Natural killer cell treated with Interleukin-12 subunit alpha and Interleukin-12 subunit beta and Interleukin-15 and Interleukin-18, amount 100 ng/mL, for 72 hours (primary cell): ENCODE results near the gene SLC44A5. TPM values are rescaled to one million over a fixed set of nuclear protein-coding genes. Genes with fewer than 3 reads are reported as not detected.

Source experiments
- ATAC-seq, 2 donors: fragments of 150-1000 bp; cut with Tn5 transposase in 1 of 2; sonication (Bioruptor Pico), chemical (Tn5 transposase) in 1 of 2; 2 replicates each; pipeline ENCODE4 v1.10.0; 2021
- DNase-seq: peaks from one replicate; pipeline ENCODE4 v3.0.0; 2022; ENCODE audit warnings: low spot score
- H3K27ac Mint-ChIP-seq, 2 donors: 1 replicate in 1 of 2; 2 replicates in 1 of 2; pipeline ENCODE4 v1.8.0; 2022; ENCODE audit warnings: mixed read lengths in 2 of 2, mild to moderate bottlenecking in 1 of 2, moderate library complexity in 1 of 2
- H3K27me3 Mint-ChIP-seq, 2 donors: 1 replicate in 1 of 2; 2 replicates in 1 of 2; pipeline ENCODE4 v1.8.0; 2022; ENCODE audit warnings: mixed read lengths in 2 of 2
- H3K36me3 Mint-ChIP-seq: one replicate; pipeline ENCODE4 v1.8.0; 2022; ENCODE audit warnings: mixed read lengths
- H3K4me1 Mint-ChIP-seq, 2 donors: 1 replicate in 1 of 2; 2 replicates in 1 of 2; pipeline ENCODE4 v1.8.0; 2022; ENCODE audit warnings: low read depth in 2 of 2, mixed read lengths in 2 of 2, mild to moderate bottlenecking in 1 of 2
- H3K4me3 Mint-ChIP-seq: one replicate; pipeline ENCODE4 v1.8.0; 2022; ENCODE audit warnings: mixed read lengths
- H3K9me3 Mint-ChIP-seq: 2 replicates; pipeline ENCODE4 v1.8.0; 2022; ENCODE audit warnings: mixed read lengths
- total RNA-seq, 2 donors: library from RNA; stranded (reverse); gene quantifications; one replicate each; pipeline ENCODE4 v1.2.3, GENCODE V29; 2022

SLC44A5 gene
- total RNA-seq, 2 donors from 2014 or later: 0.14 TPM; not detected in 1

DNA sequence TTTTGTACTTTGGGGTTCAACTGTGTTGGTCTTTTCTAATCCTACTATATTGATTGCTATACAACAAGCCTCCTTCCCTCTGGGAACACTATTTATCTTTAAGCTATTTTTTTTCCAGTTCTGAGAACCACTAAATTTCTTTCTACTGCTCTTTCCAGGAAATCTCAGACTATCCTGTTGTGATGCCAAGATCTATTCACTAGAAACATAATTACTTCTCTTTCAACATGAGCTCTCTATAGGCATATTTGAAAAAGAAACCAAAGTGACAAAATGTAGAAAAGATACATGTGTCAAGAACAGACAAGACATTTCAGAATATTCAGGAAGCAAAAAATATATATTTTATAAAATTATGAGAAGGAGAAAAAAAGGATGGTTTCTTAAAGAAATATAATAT is 82.9 kb downstream of the SLC44A5 start:
- no peak for ATAC-seq
- no peak overlapping the region for H3K27ac Mint-ChIP-seq
- no peaks in the 10 kb centered on the region for H3K36me3 Mint-ChIP-seq
- no peaks in the 10 kb centered on the region for H3K4me1 Mint-ChIP-seq
- no peak overlapping the region for H3K4me3 Mint-ChIP-seq
- H3K9me3 Mint-ChIP-seq: peaks cover 16% of the 10 kb centered on the region
- no peak for DNase-seq
- no peaks in the 10 kb centered on the region for H3K27me3 Mint-ChIP-seq

DNA sequence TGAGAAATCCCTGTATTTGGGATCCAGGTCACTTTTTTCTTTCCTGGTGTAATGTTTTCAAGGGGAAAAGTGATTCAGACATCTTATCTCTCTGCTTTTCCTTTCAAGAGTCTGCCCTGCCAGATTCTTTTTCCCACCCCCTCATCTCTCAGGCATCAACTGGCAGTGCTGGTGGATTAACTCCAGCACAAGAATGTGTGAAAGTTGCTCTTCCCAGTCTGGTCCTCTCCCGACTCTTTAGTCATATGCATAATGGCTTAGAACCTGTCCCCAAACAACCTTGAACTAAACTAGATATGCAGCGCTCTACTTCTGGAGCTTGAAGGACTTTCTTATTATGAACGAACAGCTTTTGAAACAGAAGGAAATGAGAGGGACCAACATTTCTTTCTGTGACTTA is 88.5 kb downstream of the SLC44A5 start:
- ATAC-seq (no peak), DNase-seq (no peak)
- Mint-ChIP-seq H3K9me3 (peaks cover 8% of the 10 kb centered on the region), H3K27me3 (peaks cover 0 to 3% of the 10 kb centered on the region in 2 donors), H3K4me3 (no peak overlapping the region), H3K36me3 (no peaks in the 10 kb centered on the region), H3K4me1 (no peaks in the 10 kb centered on the region), H3K27ac (no peak overlapping the region)

GRCh38 chr1:75521658-75522057 is 89.3 kb downstream of the SLC44A5 start:
- H3K36me3 Mint-ChIP-seq: no peaks in the 10 kb centered on the region
- no peaks in the 10 kb centered on the region for H3K4me1 Mint-ChIP-seq
- peaks cover 13% of the 10 kb centered on the region for H3K9me3 Mint-ChIP-seq
- ATAC-seq (no peak), DNase-seq (no peak)
- H3K27ac Mint-ChIP-seq: no peak overlapping the region
- H3K4me3 Mint-ChIP-seq: no peak overlapping the region
- H3K27me3 Mint-ChIP-seq: peaks cover 0 to 3% of the 10 kb centered on the region in 2 donors

GRCh38 chr1:75520862-75521475 is 89.9 kb downstream of the SLC44A5 start:
- ATAC-seq: no peak
- no peaks in the 10 kb centered on the region for H3K36me3 Mint-ChIP-seq
- no peak overlapping the region for H3K27ac Mint-ChIP-seq
- H3K4me3 Mint-ChIP-seq: no peak overlapping the region
- no peaks in the 10 kb centered on the region for H3K4me1 Mint-ChIP-seq
- H3K9me3 Mint-ChIP-seq: peaks cover 13% of the 10 kb centered on the region
- H3K27me3 Mint-ChIP-seq: peaks cover 0 to 3% of the 10 kb centered on the region in 2 donors
- no peak for DNase-seq

GRCh38 chr1:75519651-75520427 is 91.1 kb downstream of the SLC44A5 start:
- ATAC-seq (no peak), DNase-seq (no peak)
- Mint-ChIP-seq H3K36me3 (no peaks in the 10 kb centered on the region), H3K4me3 (no peak overlapping the region), H3K4me1 (no peaks in the 10 kb centered on the region), H3K9me3 (peaks cover 17% of the 10 kb centered on the region), H3K27me3 (peaks cover 0 to 3% of the 10 kb centered on the region in 2 donors), H3K27ac (no peak overlapping the region)

GRCh38 chr1:75518686-75519085 is 92.2 kb downstream of the SLC44A5 start:
- H3K9me3 Mint-ChIP-seq: peaks cover 14% of the 10 kb centered on the region
- no peaks in the 10 kb centered on the region for H3K36me3 Mint-ChIP-seq
- ATAC-seq (no peak), DNase-seq (no peak)
- H3K4me1 Mint-ChIP-seq: no peaks in the 10 kb centered on the region
- H3K4me3 Mint-ChIP-seq: no peak overlapping the region
- H3K27me3 Mint-ChIP-seq: peaks cover 0 to 3% of the 10 kb centered on the region in 2 donors
- no peak overlapping the region for H3K27ac Mint-ChIP-seq

DNA sequence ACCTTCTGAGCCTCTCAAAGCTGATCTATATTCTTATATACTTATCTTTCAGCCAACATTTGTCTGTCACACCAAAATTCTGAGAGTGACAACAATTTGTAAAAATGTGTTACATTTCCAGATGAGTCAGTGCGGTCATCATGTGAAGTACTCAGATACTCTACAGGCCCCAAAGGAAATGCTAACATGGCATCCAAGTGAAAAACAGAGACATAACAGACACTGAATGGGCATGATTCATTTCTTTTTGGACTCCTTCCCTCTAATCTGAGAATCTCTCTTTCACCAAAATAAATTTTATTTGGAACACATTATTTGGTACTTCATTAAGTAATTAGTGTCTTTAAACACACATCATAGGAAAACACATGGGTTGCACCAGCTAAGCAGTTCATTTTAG is 96.6 kb downstream of the SLC44A5 start:
- no peak for DNase-seq
- Mint-ChIP-seq H3K4me3 (no peak overlapping the region), H3K9me3 (peaks cover 13% of the 10 kb centered on the region), H3K4me1 (no peaks in the 10 kb centered on the region), H3K27me3 (no peaks in the 10 kb centered on the region), H3K27ac (no peak overlapping the region), H3K36me3 (no peaks in the 10 kb centered on the region)
- ATAC-seq: no peak

DNA sequence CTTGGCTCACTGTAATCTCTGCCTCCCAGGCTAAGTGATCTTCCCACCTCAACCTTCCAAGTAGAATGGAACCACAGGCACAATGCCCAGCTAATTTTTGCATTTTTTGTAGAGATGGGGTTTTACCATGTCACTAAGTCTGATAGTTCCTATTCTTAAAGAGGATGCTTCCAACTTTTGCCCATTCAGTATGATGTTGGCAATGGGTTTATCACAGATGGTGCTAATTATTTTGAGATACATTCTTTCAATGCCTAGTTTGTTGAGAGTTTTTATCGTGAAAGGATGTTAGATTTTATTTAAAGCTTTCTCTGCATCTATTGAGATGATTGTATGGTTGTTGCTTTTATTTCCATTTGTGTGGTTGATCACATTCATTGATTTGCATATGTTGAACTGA is 103.9 kb downstream of the SLC44A5 start:
- Mint-ChIP-seq H3K36me3 (no peaks in the 10 kb centered on the region), H3K9me3 (peaks cover 3% of the 10 kb centered on the region), H3K4me1 (no peaks in the 10 kb centered on the region), H3K27ac (no peak overlapping the region), H3K4me3 (no peak overlapping the region), H3K27me3 (no peaks in the 10 kb centered on the region)
- ATAC-seq (no peak), DNase-seq (no peak)

- H3K4me1 Mint-ChIP-seq: no peaks in the 10 kb centered on the region
- no peaks in the 10 kb centered on the region for H3K27me3 Mint-ChIP-seq
- peaks cover 3% of the 10 kb centered on the region for H3K9me3 Mint-ChIP-seq
- DNase-seq: no peak
- no peak overlapping the region for H3K4me3 Mint-ChIP-seq
- H3K27ac Mint-ChIP-seq: no peak overlapping the region
- no peak for ATAC-seq
- H3K36me3 Mint-ChIP-seq: no peaks in the 10 kb centered on the region
Observed at GRCh38 chr1:75503221-75503974, 107.5 kb downstream of the SLC44A5 start.

DNA sequence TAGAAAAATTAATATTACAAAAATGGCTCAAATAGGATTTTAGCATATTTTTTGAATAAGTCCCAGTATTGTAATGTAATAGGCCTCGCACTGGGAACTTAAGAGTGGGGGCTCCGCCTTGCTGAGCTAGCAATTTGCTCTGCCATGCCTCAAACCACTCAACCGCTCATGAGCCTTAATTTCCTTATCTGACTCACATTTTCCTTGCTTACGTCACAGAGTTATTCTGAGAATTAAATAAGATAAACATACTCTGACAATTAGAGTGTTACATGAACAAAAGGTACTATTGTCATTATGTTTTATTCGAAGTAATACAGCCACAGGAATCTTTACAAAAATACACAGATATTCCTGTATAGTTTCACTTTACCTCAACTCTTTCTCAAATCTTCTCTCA is 108.1 kb downstream of the SLC44A5 start:
- no peak overlapping the region for H3K4me3 Mint-ChIP-seq
- no peak for ATAC-seq

GRCh38 chr1:75501577-75502295 is 109.2 kb downstream of the SLC44A5 start:
- Mint-ChIP-seq H3K9me3 (peaks cover 6% of the 10 kb centered on the region), H3K4me1 (no peaks in the 10 kb centered on the region), H3K36me3 (no peaks in the 10 kb centered on the region), H3K27me3 (no peaks in the 10 kb centered on the region), H3K4me3 (no peak overlapping the region), H3K27ac (no peak overlapping the region)
- ATAC-seq (no peak), DNase-seq (no peak)

More for the DNA sequence above, 108.1 kb downstream of the SLC44A5 start:
- H3K27me3 Mint-ChIP-seq: no peaks in the 10 kb centered on the region
- H3K9me3 Mint-ChIP-seq: peaks cover 3% of the 10 kb centered on the region
- H3K27ac Mint-ChIP-seq: no peak overlapping the region
- DNase-seq: no peak
- no peaks in the 10 kb centered on the region for H3K36me3 Mint-ChIP-seq
- no peaks in the 10 kb centered on the region for H3K4me1 Mint-ChIP-seq

DNA sequence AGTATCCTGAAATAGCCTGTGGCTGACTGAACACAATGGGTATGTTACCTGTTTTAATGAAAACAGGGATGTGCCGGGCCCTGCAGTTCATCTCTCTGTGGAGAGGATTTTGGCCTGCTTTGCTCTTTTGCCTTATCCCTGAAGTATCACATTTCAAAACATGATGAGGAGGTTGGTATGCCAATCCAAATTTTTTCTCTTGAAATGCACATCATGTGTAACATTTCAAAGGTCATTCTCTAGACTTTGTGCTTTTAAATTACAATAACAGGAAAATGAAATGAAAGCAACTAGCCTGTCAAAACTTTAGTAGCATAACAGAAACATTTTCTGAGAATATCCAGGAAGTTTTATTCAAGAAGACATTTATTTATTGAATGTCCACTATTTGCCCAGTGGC is 118.9 kb downstream of the SLC44A5 start:
- ATAC-seq (no peak), DNase-seq (no peak)
- H3K4me3 Mint-ChIP-seq: no peak overlapping the region
- H3K27ac Mint-ChIP-seq: no peak overlapping the region
- no peaks in the 10 kb centered on the region for H3K36me3 Mint-ChIP-seq
- peaks cover 8% of the 10 kb centered on the region for H3K9me3 Mint-ChIP-seq
- no peaks in the 10 kb centered on the region for H3K27me3 Mint-ChIP-seq
- H3K4me1 Mint-ChIP-seq: no peaks in the 10 kb centered on the region

DNA sequence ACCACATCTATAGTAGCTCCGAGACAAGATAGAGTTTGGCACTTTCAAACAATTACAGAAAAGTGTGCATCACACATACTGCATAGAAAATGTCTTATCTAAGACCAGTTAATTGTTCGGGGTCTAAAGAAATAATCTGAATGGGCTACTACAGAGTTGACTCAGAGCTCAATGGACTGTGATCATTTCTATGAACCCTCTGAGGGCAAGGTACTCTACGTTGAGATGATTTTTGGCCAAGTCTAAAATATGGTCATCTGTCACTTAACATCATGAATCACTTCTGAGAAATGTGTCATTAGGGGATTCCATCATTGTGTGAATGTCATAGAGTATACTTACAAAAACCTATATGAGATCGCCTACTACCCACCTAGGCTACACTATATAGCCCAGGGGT is 123.5 kb downstream of the SLC44A5 start:
- no peak for ATAC-seq
- no peak overlapping the region for H3K4me3 Mint-ChIP-seq
- H3K27ac Mint-ChIP-seq: no peak overlapping the region

More for the DNA sequence above, 123.5 kb downstream of the SLC44A5 start:
- peaks cover 4% of the 10 kb centered on the region for H3K36me3 Mint-ChIP-seq
- peaks cover 3% of the 10 kb centered on the region for H3K9me3 Mint-ChIP-seq
- no peaks in the 10 kb centered on the region for H3K27me3 Mint-ChIP-seq
- DNase-seq: no peak
- H3K4me1 Mint-ChIP-seq: no peaks in the 10 kb centered on the region
